ENCODE data around the gene SF3B4.
A peak's percentile ranks its signal among the peaks of the same experiment; 100 is the strongest.
"Not testable (repeated sequence)": the region's sequence is repeated elsewhere in the genome, so short reads cannot be mapped to it uniquely, and the experiment has no call there.

The SF3B4 gene

DNA sequence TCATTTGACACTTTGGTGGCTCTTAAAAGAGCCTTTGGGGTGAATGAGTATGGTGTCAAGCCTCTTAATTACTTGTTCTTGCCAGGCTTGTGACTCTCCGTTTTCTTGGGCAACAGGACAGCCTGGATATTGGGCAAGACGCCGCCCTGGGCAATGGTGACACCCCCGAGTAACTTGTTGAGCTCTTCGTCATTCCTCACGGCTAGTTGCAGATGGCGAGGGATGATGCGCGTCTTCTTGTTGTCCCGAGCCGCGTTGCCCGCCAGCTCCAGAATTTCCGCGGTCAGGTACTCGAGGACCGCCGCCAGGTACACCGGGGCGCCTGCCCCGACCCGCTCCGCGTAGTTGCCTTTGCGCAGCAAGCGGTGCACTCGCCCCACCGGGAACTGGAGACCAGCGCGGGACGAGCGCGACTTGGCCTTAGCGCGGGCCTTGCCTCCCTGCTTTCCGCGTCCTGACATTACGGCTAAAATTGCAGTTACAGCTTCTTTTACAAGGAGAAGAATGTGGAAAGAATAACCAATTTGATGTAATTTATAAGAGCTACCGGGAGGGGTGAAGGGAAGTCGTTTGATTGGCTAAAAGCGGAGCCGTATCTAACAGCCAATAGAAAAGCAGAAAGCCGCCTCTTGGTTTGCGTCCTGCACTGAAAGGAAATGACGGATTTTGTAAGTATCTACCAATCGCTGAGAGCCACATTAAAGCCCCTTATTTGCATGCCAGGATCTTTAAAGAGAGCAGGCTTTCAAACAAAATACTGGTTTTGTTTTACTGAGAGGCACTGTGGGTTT, 40.0 kb downstream of the SF3B4 start:
- DNase-seq (ENCODE audit: low read depth in 2 of 2), result peak; percentile 48 to 61

DNA sequence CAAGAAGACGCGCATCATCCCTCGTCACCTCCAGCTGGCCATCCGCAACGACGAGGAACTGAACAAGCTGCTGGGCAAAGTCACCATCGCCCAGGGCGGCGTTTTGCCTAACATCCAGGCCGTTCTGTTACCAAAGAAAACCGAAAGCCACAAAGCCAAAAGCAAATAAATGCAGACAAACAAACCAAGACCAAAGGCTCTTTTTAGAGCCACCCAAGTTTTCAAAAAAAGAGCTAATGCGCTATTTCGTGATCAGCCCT, 40.5 kb downstream of the SF3B4 start:
- DNase-seq (ENCODE audit: low read depth in 2 of 2), result not testable (repeated sequence)

DNA sequence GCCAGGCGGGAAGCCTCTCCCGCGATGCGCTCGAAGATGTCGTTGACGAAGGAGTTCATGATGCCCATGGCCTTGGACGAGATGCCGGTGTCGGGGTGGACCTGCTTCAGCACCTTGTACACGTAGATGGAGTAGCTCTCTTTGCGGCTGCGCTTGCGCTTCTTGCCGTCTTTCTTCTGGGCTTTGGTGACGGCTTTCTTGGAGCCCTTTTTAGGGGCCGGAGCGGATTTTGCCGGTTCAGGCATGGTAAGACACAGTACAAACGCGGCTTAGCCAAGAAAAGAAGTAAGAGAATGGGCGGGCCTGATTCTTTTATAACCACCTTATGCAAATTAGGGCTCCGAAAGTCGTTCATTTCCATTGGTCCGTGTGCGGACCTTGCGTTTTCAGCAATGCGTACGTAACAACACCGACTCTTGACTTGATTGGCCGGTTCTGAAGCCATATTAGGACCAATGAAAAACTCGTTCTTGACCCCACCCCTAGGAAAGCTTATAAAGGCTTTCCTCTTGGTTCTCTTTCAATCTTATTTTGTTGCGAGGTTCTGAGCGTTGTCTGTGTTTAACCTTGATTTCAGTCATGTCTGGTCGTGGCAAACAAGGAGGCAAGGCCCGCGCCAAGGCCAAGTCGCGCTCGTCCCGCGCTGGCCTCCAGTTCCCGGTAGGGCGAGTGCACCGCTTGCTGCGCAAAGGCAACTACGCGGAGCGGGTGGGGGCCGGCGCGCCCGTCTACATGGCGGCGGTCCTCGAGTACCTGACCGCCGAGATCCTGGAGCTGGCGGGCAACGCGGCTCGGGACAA, 41.0 kb downstream of the SF3B4 start:
- DNase-seq (ENCODE audit: low read depth in 2 of 2), result peak; percentile 62 to 84

DNA sequence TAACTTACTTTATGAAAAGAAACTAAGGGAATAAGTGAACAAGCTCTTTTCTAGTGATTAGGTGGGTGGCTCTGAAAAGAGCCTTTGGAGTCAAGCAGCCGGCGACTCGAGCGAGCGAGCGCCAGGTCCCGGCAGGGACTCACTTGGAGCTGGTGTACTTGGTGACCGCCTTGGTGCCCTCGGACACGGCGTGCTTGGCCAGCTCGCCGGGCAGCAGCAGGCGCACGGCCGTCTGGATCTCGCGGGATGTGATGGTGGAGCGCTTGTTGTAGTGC, 41.5 kb downstream of the SF3B4 start:
- DNase-seq (ENCODE audit: low read depth in 2 of 2), result not testable (repeated sequence)

DNA sequence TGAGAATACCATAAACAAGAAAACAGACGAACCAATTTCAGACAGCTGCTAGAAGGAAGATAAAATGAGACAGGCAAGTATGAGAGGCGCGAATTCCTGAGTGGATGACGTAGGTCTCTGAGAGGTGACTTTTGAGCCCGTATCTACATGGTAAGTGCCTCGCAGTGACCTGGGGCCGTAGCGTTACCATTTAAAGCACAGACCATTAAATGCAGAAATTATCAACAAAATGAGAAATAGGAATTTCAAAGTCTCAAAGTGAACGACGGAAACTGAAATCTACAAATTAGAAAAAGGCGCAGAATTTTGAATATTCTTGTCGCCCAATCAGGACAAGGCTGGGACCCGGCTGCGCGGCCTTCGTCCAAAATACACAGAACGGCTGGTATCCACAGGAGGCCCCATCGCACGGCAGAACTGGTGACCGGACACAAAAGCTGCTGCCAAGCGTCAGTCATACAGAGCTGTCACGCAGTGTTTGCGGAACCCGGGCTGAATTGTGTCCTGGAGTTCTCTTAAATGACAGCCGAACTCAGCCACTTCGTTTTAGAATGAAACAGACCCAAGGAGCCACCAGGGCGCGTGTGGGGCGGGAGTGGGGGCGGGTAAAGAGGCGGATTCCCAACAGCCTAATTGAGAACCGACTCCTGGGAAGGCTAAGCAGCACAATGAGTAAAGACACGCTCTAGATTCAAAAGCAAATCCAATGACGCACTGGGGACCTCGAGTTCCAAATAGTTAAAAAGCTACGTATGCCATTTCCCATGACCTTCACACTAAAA, 42.1 kb downstream of the SF3B4 start:
- peak in 1 of 2 donors; percentile 69 for DNase-seq (ENCODE audit: low read depth in 2 of 2)

DNA sequence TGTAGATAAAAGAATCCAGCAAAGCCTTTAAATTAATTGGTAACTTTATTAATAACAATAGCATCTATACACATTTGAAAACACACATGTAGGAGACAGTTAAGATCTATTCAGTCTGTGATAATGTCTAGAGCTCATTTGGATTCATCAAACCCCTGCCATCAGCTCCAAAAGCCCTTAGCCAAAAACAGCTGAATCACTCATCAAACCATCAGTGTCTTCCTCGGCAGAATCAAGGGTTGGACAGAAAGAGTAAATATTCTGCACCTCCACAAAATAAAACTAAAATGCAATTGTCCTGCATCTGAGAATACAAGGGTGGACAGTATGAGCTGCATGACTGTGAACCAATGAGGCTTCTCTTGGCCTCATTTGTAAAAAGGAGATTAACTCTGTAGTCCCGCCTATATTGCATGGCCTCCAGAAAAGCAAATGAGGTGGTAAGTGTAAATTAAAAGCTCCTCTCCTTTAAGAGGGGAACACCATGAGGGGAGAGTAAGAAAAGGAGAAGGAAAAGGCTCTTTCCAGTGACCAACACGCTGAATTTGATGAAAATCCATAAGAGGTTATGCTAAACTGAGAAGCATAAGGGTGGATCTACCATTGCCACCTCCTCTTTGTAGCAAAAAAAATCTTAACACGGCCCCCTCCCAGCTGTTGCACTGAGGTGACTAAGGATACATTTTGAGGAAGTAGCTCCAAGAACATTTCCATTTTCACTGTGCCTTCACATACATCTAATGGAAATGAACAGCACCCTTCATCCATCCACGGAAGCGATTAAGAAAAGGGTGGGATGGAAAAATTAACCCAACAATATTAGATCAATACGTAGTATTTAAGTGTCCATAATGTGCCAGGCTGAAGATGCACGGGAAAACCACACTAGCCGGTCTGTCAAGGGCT, 42.9 kb downstream of the SF3B4 start:
- no peak for DNase-seq (ENCODE audit: low read depth in 2 of 2)

DNA sequence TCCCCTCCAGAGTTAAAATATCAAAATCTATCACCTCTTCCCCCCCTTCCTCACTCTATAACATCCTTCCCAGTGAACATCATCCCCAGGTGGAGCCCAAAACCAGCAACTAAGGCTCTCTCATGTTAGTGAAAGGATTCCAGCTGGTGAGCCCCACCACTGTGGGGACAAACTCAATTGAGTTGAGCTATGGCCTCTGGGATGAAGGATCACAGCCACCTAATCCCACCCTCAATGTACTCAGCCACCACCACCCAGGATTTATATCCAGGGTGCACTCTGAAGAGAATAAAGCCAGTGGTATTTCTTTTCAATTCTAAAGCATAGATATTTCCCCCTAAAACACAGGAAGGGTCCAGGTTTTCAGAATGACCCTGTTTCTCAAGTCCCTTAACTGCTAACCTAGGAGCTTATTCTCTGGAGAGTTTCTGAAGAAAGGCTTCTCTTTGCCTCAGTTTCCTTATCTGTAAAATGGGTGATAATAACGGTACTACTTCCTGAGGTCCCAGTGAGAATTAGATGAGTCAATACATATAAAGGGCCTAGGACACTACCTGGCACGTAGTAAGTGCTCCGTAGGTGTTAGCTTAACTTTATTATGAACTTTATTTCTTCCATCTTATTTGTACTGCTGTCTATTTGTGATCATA, 43.9 kb downstream of the SF3B4 start:
- DNase-seq (ENCODE audit: low read depth in 2 of 2), result no peak

DNA sequence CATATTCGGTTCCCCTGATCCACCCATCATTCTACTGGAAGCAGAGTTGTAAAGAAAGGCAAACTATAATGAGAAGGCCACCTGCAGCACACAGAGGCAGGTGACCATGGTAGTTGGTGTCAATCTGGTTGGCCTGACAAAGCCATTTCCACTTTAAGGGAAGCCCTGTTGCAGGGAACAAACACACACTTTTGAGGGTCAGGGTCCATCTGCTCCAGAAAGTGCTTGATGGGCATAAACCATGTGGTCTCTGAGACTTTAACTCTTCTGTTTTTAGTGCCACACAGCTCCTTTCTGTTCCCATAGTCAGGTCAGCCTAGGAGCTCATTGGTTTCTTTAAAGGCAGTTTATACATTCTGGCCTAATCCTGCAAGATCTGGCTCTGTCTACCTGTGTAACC, 45.7 kb downstream of the SF3B4 start:
- no peak for DNase-seq (ENCODE audit: low read depth in 2 of 2)

DNA sequence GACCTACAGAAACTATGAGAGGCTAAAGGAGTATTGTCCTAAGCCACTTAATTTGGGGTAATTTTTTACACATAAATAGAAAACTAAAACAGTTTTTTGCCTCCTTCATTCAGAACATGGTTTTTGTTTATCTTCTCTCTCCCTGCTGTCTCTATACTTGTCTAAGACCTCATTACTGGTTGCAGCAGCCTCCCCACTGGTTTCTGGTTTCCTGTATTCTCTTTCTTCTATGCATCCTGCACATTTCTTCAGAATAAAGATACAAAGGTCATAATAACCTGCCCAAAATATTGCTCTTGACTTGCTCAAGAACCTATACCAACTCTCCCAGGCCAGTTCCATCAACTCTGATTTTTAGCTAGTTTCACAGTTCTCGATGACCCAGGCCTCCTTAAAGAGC, 48.0 kb downstream of the SF3B4 start:
- no peak for DNase-seq (ENCODE audit: low read depth in 2 of 2)

DNA sequence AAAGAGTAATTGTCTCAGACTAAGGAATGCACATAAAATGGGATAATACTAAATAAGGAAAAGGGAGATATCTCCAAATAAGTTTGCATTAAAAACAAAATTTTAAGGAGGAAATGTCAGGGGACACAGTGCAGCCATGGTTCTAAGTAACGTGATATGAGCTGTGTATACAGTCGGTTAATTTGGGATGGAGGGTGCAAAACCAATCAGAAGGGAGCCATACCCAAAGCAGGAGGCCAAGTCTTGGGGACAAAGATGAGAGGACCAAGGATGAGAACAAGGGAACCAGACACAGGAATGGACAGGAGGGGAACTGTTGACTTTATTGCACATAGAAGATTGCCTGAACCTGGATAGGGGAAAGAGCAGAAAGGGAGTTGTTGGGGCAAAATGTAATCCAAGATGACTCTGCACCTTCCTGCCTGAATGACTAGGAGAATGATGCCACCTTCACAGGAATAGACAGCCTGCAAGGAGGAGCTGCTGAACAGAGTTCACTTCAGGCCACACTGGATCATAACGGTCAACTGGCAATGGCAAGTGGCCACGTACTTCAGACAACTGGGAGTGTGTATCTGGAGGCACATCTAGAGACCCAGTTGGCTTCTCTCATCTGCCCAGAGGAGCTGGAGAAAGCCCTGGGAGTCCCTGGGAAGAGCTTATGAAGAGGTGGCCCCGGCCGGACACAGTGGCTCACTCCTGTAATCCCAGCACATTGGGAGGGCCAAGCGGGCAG, 50.2 kb downstream of the SF3B4 start:
- DNase-seq (ENCODE audit: low read depth in 2 of 2), result no peak
